GM18868 (cell line): ENCODE data around the gene TMEM176A.
"Not testable (repeated sequence)": the region's sequence is repeated elsewhere in the genome, so short reads cannot be mapped to it uniquely, and the experiment has no call there.

Experiments used
- ATAC-seq: cut with Tn5 transposase; IDR thresholded peaks from one replicate; pipeline ENCODE4 v1.9.1; 2021; ENCODE audit warnings: mild to moderate bottlenecking, moderate library complexity; ENCODE audit not compliant: unreplicated experiment

The TMEM176A gene

GRCh38 chr7:150807616-150808438 is 7.3 kb downstream of the TMEM176A start:
- not testable (repeated sequence) for ATAC-seq

GRCh38 chr7:150814328-150815001 is 13.9 kb downstream of the TMEM176A start:
- no peak for ATAC-seq

GRCh38 chr7:150818971-150819370 is 18.4 kb downstream of the TMEM176A start:
- no peak for ATAC-seq

- ATAC-seq = no peak
Observed at GRCh38 chr7:150820148-150820547, 19.6 kb downstream of the TMEM176A start.

GRCh38 chr7:150820578-150821198 is 20.1 kb downstream of the TMEM176A start:
- no peak for ATAC-seq

- no peak for ATAC-seq
Observed at GRCh38 chr7:150823043-150823442, 22.5 kb downstream of the TMEM176A start.

- no peak for ATAC-seq
Observed at GRCh38 chr7:150823484-150824126, 23.0 kb downstream of the TMEM176A start.

GRCh38 chr7:150824379-150825177 is 24.0 kb downstream of the TMEM176A start:
- ATAC-seq = no peak

- ATAC-seq = no peak
Observed at GRCh38 chr7:150826061-150826849, 25.7 kb downstream of the TMEM176A start.

GRCh38 chr7:150828384-150828783 is 27.8 kb downstream of the TMEM176A start:
- no peak for ATAC-seq

GRCh38 chr7:150829426-150829825 is 28.9 kb downstream of the TMEM176A start:
- ATAC-seq = no peak

- no peak for ATAC-seq
Observed at GRCh38 chr7:150830937-150831336, 30.4 kb downstream of the TMEM176A start.

- no peak for ATAC-seq
Observed at GRCh38 chr7:150831851-150832250, 31.3 kb downstream of the TMEM176A start.

GRCh38 chr7:150835019-150835418 is 34.5 kb downstream of the TMEM176A start:
- ATAC-seq = no peak

- ATAC-seq = no peak
Observed at GRCh38 chr7:150835702-150836280, 35.2 kb downstream of the TMEM176A start.

- ATAC-seq = no peak
Observed at GRCh38 chr7:150838965-150839650, 38.5 kb downstream of the TMEM176A start.

GRCh38 chr7:150842018-150842417 is 41.4 kb downstream of the TMEM176A start:
- ATAC-seq = no peak

GRCh38 chr7:150842716-150843115 is 42.1 kb downstream of the TMEM176A start:
- ATAC-seq = no peak

- ATAC-seq = no peak
Observed at GRCh38 chr7:150845421-150845861, 44.9 kb downstream of the TMEM176A start.
